Measurements from ENCODE around the gene NEO1.
"Not testable (repeated sequence)": the region's sequence is repeated elsewhere in the genome, so short reads cannot be mapped to it uniquely, and the experiment has no call there.

The NEO1 gene

GRCh38 chr15:73143763-73144155 is 91.5 kb downstream of the NEO1 start:
- no peak overlapping the region for H3K4me3 ChIP-seq (ENCODE audit: low read length)
- H3K4me1 ChIP-seq (ENCODE audit: insufficient read depth, low read length), result no peaks in the 10 kb centered on the region
- H3K27me3 ChIP-seq (ENCODE audit: insufficient read depth, low read length), result no peaks in the 10 kb centered on the region
- no peak overlapping the region for H3K27ac ChIP-seq (ENCODE audit: low read depth, low read length)
- 90% methylated on average over 1 of the region's 1 CpG for WGBS
- H3K9ac ChIP-seq (ENCODE audit: low read depth, low read length), result no peak overlapping the region
- no peaks in the 10 kb centered on the region for H3K9me3 ChIP-seq (ENCODE audit: insufficient read depth, low read depth, low read length)
- H3K36me3 ChIP-seq (ENCODE audit: insufficient read depth, low read length), result peaks cover 11% of the 10 kb centered on the region

GRCh38 chr15:73146419-73146818 is 94.2 kb downstream of the NEO1 start:
- Histone ChIP-seq H3K9me3 (ENCODE audit: insufficient read depth, low read depth, low read length) (no peaks in the 10 kb centered on the region), H3K27me3 (ENCODE audit: insufficient read depth, low read length) (no peaks in the 10 kb centered on the region), H3K9ac (ENCODE audit: low read depth, low read length) (no peak overlapping the region), H3K27ac (ENCODE audit: low read depth, low read length) (no peak overlapping the region), H3K36me3 (ENCODE audit: insufficient read depth, low read length) (peaks cover 14% of the 10 kb centered on the region), H3K4me3 (ENCODE audit: low read length) (no peak overlapping the region), H3K4me1 (ENCODE audit: insufficient read depth, low read length) (no peaks in the 10 kb centered on the region)

GRCh38 chr15:73150831-73151230 is 98.6 kb downstream of the NEO1 start:
- H3K4me3 ChIP-seq (ENCODE audit: low read length), result no peak overlapping the region
- no peaks in the 10 kb centered on the region for H3K27me3 ChIP-seq (ENCODE audit: insufficient read depth, low read length)
- H3K27ac ChIP-seq (ENCODE audit: low read depth, low read length), result no peak overlapping the region
- WGBS, result 96% methylated on average over 2 of the region's 2 CpGs
- peaks cover 5% of the 10 kb centered on the region; the same call in 1 of the 2 replicates for H3K36me3 ChIP-seq (ENCODE audit: insufficient read depth, low read length)
- H3K9ac ChIP-seq (ENCODE audit: low read depth, low read length), result no peak overlapping the region
- H3K9me3 ChIP-seq (ENCODE audit: insufficient read depth, low read depth, low read length), result 0 out of 2 replicates have a peak, but pooled peaks cover 5% of the 10 kb centered on the region
- H3K4me1 ChIP-seq (ENCODE audit: insufficient read depth, low read length), result no peaks in the 10 kb centered on the region

- Histone ChIP-seq H3K9ac (ENCODE audit: low read depth, low read length) (no peak overlapping the region), H3K9me3 (ENCODE audit: insufficient read depth, low read depth, low read length) (0 out of 2 replicates have a peak, but pooled peaks cover 5% of the 10 kb centered on the region), H3K27me3 (ENCODE audit: insufficient read depth, low read length) (no peaks in the 10 kb centered on the region), H3K27ac (ENCODE audit: low read depth, low read length) (no peak overlapping the region), H3K36me3 (ENCODE audit: insufficient read depth, low read length) (peaks cover 5% of the 10 kb centered on the region; the same call in 1 of the 2 replicates), H3K4me1 (ENCODE audit: insufficient read depth, low read length) (no peaks in the 10 kb centered on the region), H3K4me3 (ENCODE audit: low read length) (no peak overlapping the region)
- WGBS, result 93% methylated on average over 1 of the region's 1 CpG
These were observed 100.8 kb downstream of the NEO1 start for GRCh38 chr15:73153024-73153423.

- Histone ChIP-seq H3K9ac (ENCODE audit: low read depth, low read length) (no peak overlapping the region), H3K4me1 (ENCODE audit: insufficient read depth, low read length) (no peaks in the 10 kb centered on the region), H3K4me3 (ENCODE audit: low read length) (no peak overlapping the region), H3K9me3 (ENCODE audit: insufficient read depth, low read depth, low read length) (0 out of 2 replicates have a peak, but pooled peaks cover 5% of the 10 kb centered on the region), H3K27ac (ENCODE audit: low read depth, low read length) (no peak overlapping the region), H3K36me3 (ENCODE audit: insufficient read depth, low read length) (peaks cover 7% of the 10 kb centered on the region; the same call in 1 of the 2 replicates), H3K27me3 (ENCODE audit: insufficient read depth, low read length) (no peaks in the 10 kb centered on the region)
- WGBS, result 87% methylated on average over 2 of the region's 5 CpGs
These were observed 101.2 kb downstream of the NEO1 start for GRCh38 chr15:73153447-73153846.

GRCh38 chr15:73156431-73157191 is 104.3 kb downstream of the NEO1 start:
- H3K27ac ChIP-seq (ENCODE audit: low read depth, low read length), result no peak overlapping the region
- H3K36me3 ChIP-seq (ENCODE audit: insufficient read depth, low read length), result peaks cover 2% of the 10 kb centered on the region; the same call in 1 of the 2 replicates
- no peaks in the 10 kb centered on the region for H3K27me3 ChIP-seq (ENCODE audit: insufficient read depth, low read length)
- H3K4me3 ChIP-seq (ENCODE audit: low read length), result no peak overlapping the region
- H3K4me1 ChIP-seq (ENCODE audit: insufficient read depth, low read length), result no peaks in the 10 kb centered on the region
- H3K9me3 ChIP-seq (ENCODE audit: insufficient read depth, low read depth, low read length), result 0 out of 2 replicates have a peak, but pooled peaks cover 5% of the 10 kb centered on the region
- WGBS, result 96% methylated on average over 3 of the region's 3 CpGs
- H3K9ac ChIP-seq (ENCODE audit: low read depth, low read length), result no peak overlapping the region

- Histone ChIP-seq H3K9ac (ENCODE audit: low read depth, low read length) (no peak overlapping the region), H3K27ac (ENCODE audit: low read depth, low read length) (no peak overlapping the region), H3K9me3 (ENCODE audit: insufficient read depth, low read depth, low read length) (peaks cover 12% of the 10 kb centered on the region), H3K36me3 (ENCODE audit: insufficient read depth, low read length) (peaks cover 11% of the 10 kb centered on the region; the same call in 1 of the 2 replicates), H3K27me3 (ENCODE audit: insufficient read depth, low read length) (no peaks in the 10 kb centered on the region), H3K4me1 (ENCODE audit: insufficient read depth, low read length) (no peaks in the 10 kb centered on the region), H3K4me3 (ENCODE audit: low read length) (no peak overlapping the region)
- 94% methylated on average over 1 of the region's 1 CpG for WGBS
These were observed 109.3 kb downstream of the NEO1 start for GRCh38 chr15:73161546-73161945.

GRCh38 chr15:73165435-73165834 is 113.2 kb downstream of the NEO1 start:
- no peak overlapping the region for H3K9ac ChIP-seq (ENCODE audit: low read depth, low read length)
- peaks cover 14% of the 10 kb centered on the region for H3K9me3 ChIP-seq (ENCODE audit: insufficient read depth, low read depth, low read length)
- no peaks in the 10 kb centered on the region for H3K27me3 ChIP-seq (ENCODE audit: insufficient read depth, low read length)
- no peak overlapping the region for H3K4me3 ChIP-seq (ENCODE audit: low read length)
- 94% methylated on average over 3 of the region's 3 CpGs for WGBS
- H3K36me3 ChIP-seq (ENCODE audit: insufficient read depth, low read length), result peaks cover 14% of the 10 kb centered on the region; the same call in 1 of the 2 replicates
- no peak overlapping the region for H3K27ac ChIP-seq (ENCODE audit: low read depth, low read length)
- H3K4me1 ChIP-seq (ENCODE audit: insufficient read depth, low read length), result peaks cover 13% of the 10 kb centered on the region

- WGBS, result 99% methylated on average over 4 of the region's 4 CpGs
- Histone ChIP-seq H3K36me3 (ENCODE audit: insufficient read depth, low read length) (peaks cover 14% of the 10 kb centered on the region; the same call in 1 of the 2 replicates), H3K27ac (ENCODE audit: low read depth, low read length) (no peak overlapping the region)
These were observed 113.6 kb downstream of the NEO1 start for GRCh38 chr15:73165844-73166243.

GRCh38 chr15:73166711-73167110 is 114.4 kb downstream of the NEO1 start:
- WGBS, result no CpG with 5 or more reads among the region's 1 CpG
- H3K9ac ChIP-seq (ENCODE audit: low read depth, low read length); H3K27ac ChIP-seq (ENCODE audit: low read depth, low read length); H3K4me3 ChIP-seq (ENCODE audit: low read length); H3K27me3 ChIP-seq (ENCODE audit: insufficient read depth, low read length): not testable (repeated sequence)
- Histone ChIP-seq H3K4me1 (ENCODE audit: insufficient read depth, low read length) (peaks cover 13% of the 10 kb centered on the region), H3K9me3 (ENCODE audit: insufficient read depth, low read depth, low read length) (peaks cover 14% of the 10 kb centered on the region), H3K36me3 (ENCODE audit: insufficient read depth, low read length) (peaks cover 14% of the 10 kb centered on the region; the same call in 1 of the 2 replicates)

More at GRCh38 chr15:73165844-73166243, 113.6 kb downstream of the NEO1 start:
- H3K9ac ChIP-seq (ENCODE audit: low read depth, low read length), result no peak overlapping the region
- H3K4me3 ChIP-seq (ENCODE audit: low read length), result no peak overlapping the region
- H3K9me3 ChIP-seq (ENCODE audit: insufficient read depth, low read depth, low read length), result peaks cover 14% of the 10 kb centered on the region
- no peaks in the 10 kb centered on the region for H3K27me3 ChIP-seq (ENCODE audit: insufficient read depth, low read length)
- H3K4me1 ChIP-seq (ENCODE audit: insufficient read depth, low read length), result peaks cover 13% of the 10 kb centered on the region

- Histone ChIP-seq H3K9ac (ENCODE audit: low read depth, low read length) (no peak overlapping the region), H3K9me3 (ENCODE audit: insufficient read depth, low read depth, low read length) (peaks cover 14% of the 10 kb centered on the region), H3K4me1 (ENCODE audit: insufficient read depth, low read length) (peaks cover 13% of the 10 kb centered on the region), H3K27ac (ENCODE audit: low read depth, low read length) (no peak overlapping the region), H3K36me3 (ENCODE audit: insufficient read depth, low read length) (peaks cover 14% of the 10 kb centered on the region; the same call in 1 of the 2 replicates), H3K27me3 (ENCODE audit: insufficient read depth, low read length) (no peaks in the 10 kb centered on the region), H3K4me3 (ENCODE audit: low read length) (no peak overlapping the region)
- 96% methylated on average over 3 of the region's 3 CpGs for WGBS
These were observed 116.2 kb downstream of the NEO1 start for GRCh38 chr15:73168487-73168886.

Data from HUES64 (cell line).